Nucleus accumbens (tissue), 56 donors: ENCODE results near the gene FETUB.

Experiments used
- DNase-seq, 56 donors: peaks; one replicate each; lab custom pipeline; 2025; lab: John Stamatoyannopoulos, UW

The FETUB gene

GRCh38 chr3:186639778-186640472 lies at the start of gene FETUB:
TSS of gene FETUB (plus strand) at chr3:186640399. CDS start at chr3:186640461, 62 bp downstream.
- DNase-seq: no peak

GRCh38 chr3:186590580-186591295 lies 49.5 kb upstream of the FETUB start:
- no peak for DNase-seq

DNA sequence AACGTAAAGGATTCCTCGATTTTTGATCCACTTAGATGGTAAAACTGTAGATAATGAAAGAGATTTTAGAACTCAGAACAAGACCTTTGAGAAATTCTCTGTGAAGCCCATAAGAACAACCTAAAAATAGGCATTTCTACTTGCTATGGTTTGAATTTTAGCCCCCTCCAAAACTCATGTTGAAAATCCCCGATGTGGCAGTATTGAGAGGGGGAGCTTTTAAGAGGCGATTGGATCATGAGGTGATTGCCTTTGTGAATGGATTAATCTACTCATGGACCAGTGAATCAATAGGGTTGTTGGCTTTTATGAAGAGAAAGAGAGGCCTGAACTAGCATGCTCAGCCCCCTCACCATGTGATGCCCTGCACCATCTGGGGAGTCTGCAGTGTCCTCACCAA lies 47.5 kb upstream of the FETUB start:
- no peak for DNase-seq

GRCh38 chr3:186593862-186594261 lies 46.3 kb upstream of the FETUB start:
- no peak for DNase-seq

GRCh38 chr3:186594591-186595113 lies 45.5 kb upstream of the FETUB start:
- no peak for DNase-seq

GRCh38 chr3:186596568-186597287 lies 43.5 kb upstream of the FETUB start:
- DNase-seq: no peak

DNA sequence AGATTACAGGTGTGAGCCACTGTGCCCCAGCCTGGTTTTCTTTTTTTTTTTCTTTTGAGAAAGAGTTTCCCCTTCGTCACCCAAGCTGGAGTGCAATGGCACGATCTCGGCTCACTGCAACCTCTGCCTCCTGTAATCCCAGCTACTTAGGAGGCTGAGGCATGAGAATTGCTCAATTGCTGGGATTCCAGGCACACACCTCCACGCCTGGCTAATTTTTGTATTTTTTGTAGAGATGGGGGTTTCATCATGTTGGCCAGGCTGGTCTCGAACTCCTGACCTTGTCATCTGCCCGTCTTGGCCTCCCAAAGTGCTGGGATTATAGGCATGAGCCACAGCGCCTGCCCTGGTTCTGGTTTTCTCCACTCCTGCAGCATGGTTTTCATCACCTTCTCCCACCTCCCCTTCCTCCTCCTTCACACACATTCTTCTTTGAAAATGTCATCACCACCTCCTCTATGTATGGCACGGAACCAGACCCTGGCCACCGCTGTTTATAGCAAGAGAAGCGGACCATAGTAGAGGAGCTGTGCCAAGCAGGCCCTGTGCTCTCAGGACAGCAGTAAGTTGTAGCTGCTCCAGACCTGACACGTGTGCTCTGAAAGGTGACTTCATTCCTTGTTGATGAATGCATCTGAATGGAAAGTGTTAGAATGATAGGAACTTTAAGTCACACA lies 42.0 kb upstream of the FETUB start:
- DNase-seq: no peak

DNA sequence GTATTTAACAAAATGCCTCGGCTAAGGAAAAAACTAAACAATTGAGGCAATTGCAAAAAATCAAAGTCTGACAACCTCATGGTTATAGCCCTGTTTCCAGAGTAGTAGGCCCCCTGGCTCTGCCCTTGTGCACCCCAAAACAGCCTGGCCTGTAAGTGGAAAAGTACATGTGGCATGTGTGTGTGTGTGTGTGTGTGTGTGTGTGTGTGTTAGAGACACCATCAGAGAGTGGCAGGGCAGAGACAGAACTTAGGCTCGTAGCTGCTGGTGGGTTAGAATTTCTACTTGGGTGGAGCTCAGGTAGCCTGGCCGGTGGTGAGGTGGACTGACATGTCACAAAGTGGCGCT lies 41.4 kb upstream of the FETUB start:
- no peak for DNase-seq

- no peak for DNase-seq
These were observed 40.9 kb upstream of the FETUB start for GRCh38 chr3:186599142-186599784.

GRCh38 chr3:186599785-186600166 lies 40.4 kb upstream of the FETUB start:
- no peak for DNase-seq

GRCh38 chr3:186600896-186601295 lies 39.3 kb upstream of the FETUB start:
- DNase-seq: no peak

- DNase-seq: no peak
These were observed 37.0 kb upstream of the FETUB start for GRCh38 chr3:186603159-186603558.

- no peak for DNase-seq
These were observed 35.1 kb upstream of the FETUB start for GRCh38 chr3:186605078-186605477.

- no peak for DNase-seq
These were observed 34.3 kb upstream of the FETUB start for GRCh38 chr3:186605561-186606545.

DNA sequence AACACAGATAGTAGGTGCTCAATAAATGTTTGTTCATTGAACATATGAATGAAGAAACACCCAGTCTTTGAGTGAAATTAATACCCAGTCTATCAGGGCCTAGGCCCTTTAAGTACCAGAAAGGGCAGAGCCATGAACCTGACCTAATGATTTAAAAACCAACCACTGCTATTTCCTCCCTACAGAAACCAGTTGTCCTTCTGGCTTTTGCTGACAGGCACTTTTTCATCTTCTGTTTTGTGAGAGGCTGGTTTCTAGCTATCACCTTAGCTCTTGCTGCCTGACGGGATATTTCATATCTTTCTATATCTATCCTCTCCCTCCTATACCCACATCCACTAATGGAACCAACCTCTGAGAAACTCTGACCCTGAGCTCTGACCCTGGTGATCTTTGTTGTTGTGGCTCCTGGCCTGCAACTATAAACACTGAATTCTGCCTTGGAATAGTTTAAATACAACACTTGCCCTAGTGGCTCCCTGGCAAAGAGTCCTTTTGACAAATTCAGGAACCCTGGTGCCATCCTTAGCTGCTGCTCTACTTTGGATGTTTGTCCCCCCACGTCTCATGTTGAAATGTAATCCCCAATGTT lies 31.5 kb upstream of the FETUB start:
- no peak for DNase-seq

GRCh38 chr3:186609247-186609868 lies 30.8 kb upstream of the FETUB start:
- DNase-seq: no peak

DNA sequence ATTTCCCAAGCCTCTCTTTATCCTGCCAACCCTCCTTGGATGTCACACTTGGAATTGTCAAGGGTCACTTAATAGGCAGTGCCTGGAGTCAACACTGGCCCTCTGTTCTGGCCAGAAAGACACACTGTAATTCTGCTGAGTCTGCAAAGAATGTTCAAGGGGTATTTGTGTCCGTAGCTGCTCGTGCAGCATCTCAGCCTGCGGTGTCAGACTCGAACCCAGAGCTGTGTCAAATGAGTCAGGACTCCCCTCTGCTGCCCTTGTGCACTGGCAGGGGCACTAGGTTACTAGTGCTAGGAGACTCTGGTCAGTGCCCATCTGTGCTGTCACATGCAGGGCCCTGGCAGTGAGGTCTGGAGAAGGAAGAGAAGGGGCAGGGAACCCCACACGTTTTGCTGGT lies 28.1 kb upstream of the FETUB start:
- no peak for DNase-seq
